Measurements from ENCODE around the gene TIGD3. TPM values are rescaled to one million over a fixed set of nuclear protein-coding genes. Genes with fewer than 3 reads are reported as not detected.

TIGD3 gene
- total and polyA plus RNA-seq, 2 donors (not counting 3 experiments of a cell fraction or from before 2014, with no cell fraction given) = 0.18 to 0.27 TPM

DNA sequence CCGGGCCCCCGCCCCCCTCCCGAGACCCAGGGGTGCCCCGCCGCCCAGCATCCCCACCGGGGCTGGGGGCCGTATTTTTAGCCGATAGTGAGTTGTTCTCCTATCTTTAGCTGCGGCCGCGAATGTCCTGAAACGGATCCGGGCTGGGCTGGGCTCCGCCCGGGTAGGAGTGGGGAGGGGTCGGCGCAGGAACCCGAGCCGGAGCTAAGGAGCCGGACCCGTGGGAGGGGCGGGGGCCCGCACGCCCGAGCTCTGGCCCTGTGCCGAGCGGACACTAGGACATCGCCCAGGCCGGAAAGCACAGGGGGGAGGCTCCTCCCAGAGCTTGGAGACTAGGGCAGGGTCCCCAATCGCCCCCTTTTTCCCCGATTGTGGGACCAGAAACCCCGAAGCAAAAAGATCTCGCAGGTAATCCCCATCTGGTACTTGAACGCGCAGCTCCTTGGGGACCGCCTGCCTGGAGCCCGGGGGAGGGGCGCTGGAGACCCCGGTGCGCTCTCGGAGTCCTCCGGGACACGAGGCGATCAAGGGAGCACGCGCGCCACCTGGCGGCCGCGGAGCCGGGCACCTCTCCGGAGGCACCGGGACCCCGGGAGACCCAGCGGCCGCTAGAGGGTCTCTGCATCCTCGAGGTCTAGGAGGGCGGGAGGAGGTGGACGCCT is 39.2 kb upstream of the TIGD3 start:
- Histone ChIP-seq H3K4me3 (replicated peaks in 1 of 3; ENCODE audit: insufficient read depth in 1 of 3, low read depth in 1 of 3, low read length in 3 of 3) (peak overlapping the region; percentile 87 to 97 (median 90)), H3K27ac (ENCODE audit: insufficient read depth, low read depth, low read length) (peak overlapping the region; percentile 84), H3K36me3 (ENCODE audit: control insufficient read depth in 2 of 2, extremely low read depth in 1 of 2, insufficient read depth in 2 of 2, low read length in 2 of 2) (peaks cover 2% of the 10 kb centered on the region in 2 experiments), H3K4me2 (ENCODE audit: insufficient read depth, low read length) (peak overlapping the region; percentile 65), H3K4me1 (ENCODE audit: control insufficient read depth, extremely low read depth, insufficient read depth, low read length) (peaks cover 31% of the 10 kb centered on the region), H3K9ac (replicated peaks; ENCODE audit: extremely low read depth, insufficient read depth, low read length) (peak overlapping the region; percentile 73), H3K9me3 (replicated peaks; ENCODE audit: control insufficient read depth, insufficient read depth, low read length) (no peaks in the 10 kb centered on the region), H2AFZ (ENCODE audit: low read depth, low read length) (peak overlapping the region; percentile 13), H4K20me1 (replicated peaks; ENCODE audit: control insufficient read depth, extremely low read depth, insufficient read depth, low read length) (no peaks in the 10 kb centered on the region), H3K27me3 (ENCODE audit: control insufficient read depth in 2 of 2, insufficient read depth in 2 of 2, low read length in 2 of 2) (no peaks in the 10 kb centered on the region), H3K9me1 (replicated peaks; ENCODE audit: control insufficient read depth, extremely low read depth, insufficient read depth, low read length) (no peaks in the 10 kb centered on the region), H3K79me2 (ENCODE audit: control insufficient read depth, insufficient read depth, low read length) (peaks cover 64% of the 10 kb centered on the region)
- ChIA-PET CTCF (interaction anchor here (0.6 to 9.0 kb wide), 30 partner anchors 8 to 198 kb away, joined by 3 to 625 read pairs (median 4); partner anchors contain the start of genes DPF2, POLA2, TIGD3 and ZNHIT2), POLR2A (interaction anchor here (1.3 to 3.9 kb wide), 5 partner anchors 15 to 41 kb away, joined by 4 to 65 read pairs (median 6); partner anchors contain the start of gene DPF2)
- TF ChIP-seq EZH2 (IDR thresholded peaks at IDR 0.05; ENCODE audit: borderline replicate concordance, low read depth, low read length, severe bottlenecking) (no peak), MYC (IDR thresholded peaks at IDR 0.05; ENCODE audit: low read depth, low read length) (peak; percentile 16), GATA2 (IDR thresholded peaks at IDR 0.05; ENCODE audit: insufficient read depth, insufficient read length, low read depth, low read length) (peak; percentile 16), JUN (IDR thresholded peaks at IDR 0.05; ENCODE audit: borderline replicate concordance, insufficient read depth, insufficient read length, low read depth) (no peak), POLR2AphosphoS5 (IDR thresholded peaks at IDR 0.05; ENCODE audit: insufficient read depth, low read depth, low read length) (peak; percentile 60), FOS (IDR thresholded peaks at IDR 0.05; ENCODE audit: borderline replicate concordance, insufficient read depth, low read length) (no peak), POLR2A (IDR thresholded peaks at IDR 0.05; ENCODE audit: low read depth, low read length) (no peak)
- TF ChIP-seq, protein P1, sequence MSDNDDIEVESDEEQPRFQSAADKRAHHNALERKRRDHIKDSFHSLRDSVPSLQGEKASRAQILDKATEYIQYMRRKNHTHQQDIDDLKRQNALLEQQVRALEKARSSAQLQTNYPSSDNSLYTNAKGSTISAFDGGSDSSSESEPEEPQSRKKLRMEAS (IDR thresholded peaks at IDR 0.05; ENCODE audit: insufficient read depth, insufficient read length) = no peak
- TF ChIP-seq, protein P2, sequence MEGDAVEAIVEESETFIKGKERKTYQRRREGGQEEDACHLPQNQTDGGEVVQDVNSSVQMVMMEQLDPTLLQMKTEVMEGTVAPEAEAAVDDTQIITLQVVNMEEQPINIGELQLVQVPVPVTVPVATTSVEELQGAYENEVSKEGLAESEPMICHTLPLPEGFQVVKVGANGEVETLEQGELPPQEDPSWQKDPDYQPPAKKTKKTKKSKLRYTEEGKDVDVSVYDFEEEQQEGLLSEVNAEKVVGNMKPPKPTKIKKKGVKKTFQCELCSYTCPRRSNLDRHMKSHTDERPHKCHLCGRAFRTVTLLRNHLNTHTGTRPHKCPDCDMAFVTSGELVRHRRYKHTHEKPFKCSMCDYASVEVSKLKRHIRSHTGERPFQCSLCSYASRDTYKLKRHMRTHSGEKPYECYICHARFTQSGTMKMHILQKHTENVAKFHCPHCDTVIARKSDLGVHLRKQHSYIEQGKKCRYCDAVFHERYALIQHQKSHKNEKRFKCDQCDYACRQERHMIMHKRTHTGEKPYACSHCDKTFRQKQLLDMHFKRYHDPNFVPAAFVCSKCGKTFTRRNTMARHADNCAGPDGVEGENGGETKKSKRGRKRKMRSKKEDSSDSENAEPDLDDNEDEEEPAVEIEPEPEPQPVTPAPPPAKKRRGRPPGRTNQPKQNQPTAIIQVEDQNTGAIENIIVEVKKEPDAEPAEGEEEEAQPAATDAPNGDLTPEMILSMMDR (IDR thresholded peaks at IDR 0.05; ENCODE audit: extremely low read depth in 1 of 2, insufficient read depth in 1 of 2, low read depth in 1 of 2, low read length in 2 of 2) = peak; percentile 95 to 99
- DNase-seq (ENCODE audit: low read depth, low spot score) (peak; percentile 82), FAIRE-seq (peak; percentile 83)
- dilution Hi-C loops (cut with MboI; ENCODE audit: extremely low pct_ligation_motif_present, low sequenced_read_pairs) = no loop called here
- BruUV-seq (replicated peaks) = TSS peak; percentile 36
- intact Hi-C loops (cut with micrococcal nuclease) = loop anchor here (1.0 to 5.0 kb wide), 6 partner anchors 15 to 113 kb away; no protein-coding TSS in a partner anchor

All from endothelial cell of umbilical vein (primary cell).